Activated T-helper 9 cell treated with anti-CD3 and anti-CD28 coated beads, Interleukin-2, amount 50 U/mL, for 16 hours (primary cell): Measurements from ENCODE around the gene MRPS25.

Source experiments
- DNase-seq: peaks from one replicate; pipeline ENCODE4 v3.0.0-alpha.2; 2020; ENCODE audit warnings: low read depth

Gene MRPS25

GRCh38 chr3:15064835-15065549, at the start of gene MRPS25:
Gene MRPS25 (minus strand): TSS chr3:15065315. CDS start chr3:15065194, 121 bp downstream.
- peak; percentile 85 for DNase-seq

GRCh38 chr3:15113884-15114283, 48.8 kb upstream of the MRPS25 start:
- DNase-seq = no peak

GRCh38 chr3:15113471-15113870, 48.4 kb upstream of the MRPS25 start:
- no peak for DNase-seq

- no peak for DNase-seq
Measured at GRCh38 chr3:15112011-15112410, 46.9 kb upstream of the MRPS25 start.

GRCh38 chr3:15110206-15110605, 45.1 kb upstream of the MRPS25 start:
- no peak for DNase-seq

- no peak for DNase-seq
Measured at GRCh38 chr3:15108869-15109268, 43.8 kb upstream of the MRPS25 start.

GRCh38 chr3:15108082-15108545, 43.0 kb upstream of the MRPS25 start:
- peak; percentile 62 for DNase-seq

GRCh38 chr3:15107075-15107947, 42.2 kb upstream of the MRPS25 start:
- no peak for DNase-seq

GRCh38 chr3:15102836-15103235, 37.7 kb upstream of the MRPS25 start:
- no peak for DNase-seq

- no peak for DNase-seq
Measured at GRCh38 chr3:15102256-15102655, 37.1 kb upstream of the MRPS25 start.

GRCh38 chr3:15099364-15100098, 34.4 kb upstream of the MRPS25 start:
- DNase-seq = no peak

GRCh38 chr3:15098503-15099363, 33.6 kb upstream of the MRPS25 start, which contains the start of gene RBSN:
Gene RBSN (minus strand): TSS chr3:15099148. CDS start chr3:15096120, 3,028 bp downstream.
- DNase-seq = peak; percentile 94

- DNase-seq = no peak
Measured at GRCh38 chr3:15097891-15098290, 32.8 kb upstream of the MRPS25 start.

GRCh38 chr3:15096046-15096445, 30.9 kb upstream of the MRPS25 start:
- DNase-seq = no peak

- no peak for DNase-seq
Measured at GRCh38 chr3:15094187-15094875, 29.2 kb upstream of the MRPS25 start.

GRCh38 chr3:15092686-15093085, 27.6 kb upstream of the MRPS25 start:
- no peak for DNase-seq

GRCh38 chr3:15091575-15091974, 26.5 kb upstream of the MRPS25 start:
- no peak for DNase-seq

GRCh38 chr3:15089201-15089600, 24.1 kb upstream of the MRPS25 start:
- DNase-seq = no peak

- DNase-seq = no peak
Measured at GRCh38 chr3:15086699-15087098, 21.6 kb upstream of the MRPS25 start.

- no peak for DNase-seq
Measured at GRCh38 chr3:15086263-15086662, 21.1 kb upstream of the MRPS25 start.

- no peak for DNase-seq
Measured at GRCh38 chr3:15083252-15083651, 18.1 kb upstream of the MRPS25 start.
